Measurements from ENCODE around the gene VRTN. TPM values are rescaled to one million over a fixed set of nuclear protein-coding genes. Genes with fewer than 3 reads are reported as not detected.

VRTN gene
- total and polyA plus RNA-seq, 2 of the 13 experiments (the other 11 are each of a cell fraction or from before 2014, with no cell fraction given) = not detected

GRCh38 chr14:74313601-74314000 is 34.7 kb upstream of the VRTN start (continued):
- TF ChIP-seq ZNF121 (CRISPR knock-in tag; IDR thresholded peaks at IDR 0.05) = no peak
- no peak for TF ChIP-seq ZNF577 (CRISPR knock-in tag; IDR thresholded peaks at IDR 0.05; ENCODE audit: borderline replicate concordance, low read depth)
- TF ChIP-seq CREM (IDR thresholded peaks at IDR 0.05) = no peak
- no peak for TF ChIP-seq CREM (CRISPR knock-in tag; IDR thresholded peaks at IDR 0.05)
- TF ChIP-seq SYNCRIP (IDR thresholded peaks at IDR 0.05; ENCODE audit: insufficient read depth, low read depth, low read length) = no peak
- TF ChIP-seq, protein P1, sequence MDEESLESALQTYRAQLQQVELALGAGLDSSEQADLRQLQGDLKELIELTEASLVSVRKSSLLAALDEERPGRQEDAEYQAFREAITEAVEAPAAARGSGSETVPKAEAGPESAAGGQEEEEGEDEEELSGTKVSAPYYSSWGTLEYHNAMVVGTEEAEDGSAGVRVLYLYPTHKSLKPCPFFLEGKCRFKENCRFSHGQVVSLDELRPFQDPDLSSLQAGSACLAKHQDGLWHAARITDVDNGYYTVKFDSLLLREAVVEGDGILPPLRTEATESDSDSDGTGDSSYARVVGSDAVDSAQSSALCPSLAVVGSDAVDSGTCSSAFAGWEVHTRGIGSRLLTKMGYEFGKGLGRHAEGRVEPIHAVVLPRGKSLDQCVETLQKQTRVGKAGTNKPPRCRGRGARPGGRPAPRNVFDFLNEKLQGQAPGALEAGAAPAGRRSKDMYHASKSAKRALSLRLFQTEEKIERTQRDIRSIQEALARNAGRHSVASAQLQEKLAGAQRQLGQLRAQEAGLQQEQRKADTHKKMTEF (CRISPR knock-in tag; IDR thresholded peaks at IDR 0.05) = no peak
- TF ChIP-seq, protein P2, sequence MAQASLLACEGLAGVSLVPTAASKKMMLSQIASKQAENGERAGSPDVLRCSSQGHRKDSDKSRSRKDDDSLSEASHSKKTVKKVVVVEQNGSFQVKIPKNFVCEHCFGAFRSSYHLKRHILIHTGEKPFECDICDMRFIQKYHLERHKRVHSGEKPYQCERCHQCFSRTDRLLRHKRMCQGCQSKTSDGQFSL (CRISPR knock-in tag; IDR thresholded peaks at IDR 0.05) = no peak

DNA sequence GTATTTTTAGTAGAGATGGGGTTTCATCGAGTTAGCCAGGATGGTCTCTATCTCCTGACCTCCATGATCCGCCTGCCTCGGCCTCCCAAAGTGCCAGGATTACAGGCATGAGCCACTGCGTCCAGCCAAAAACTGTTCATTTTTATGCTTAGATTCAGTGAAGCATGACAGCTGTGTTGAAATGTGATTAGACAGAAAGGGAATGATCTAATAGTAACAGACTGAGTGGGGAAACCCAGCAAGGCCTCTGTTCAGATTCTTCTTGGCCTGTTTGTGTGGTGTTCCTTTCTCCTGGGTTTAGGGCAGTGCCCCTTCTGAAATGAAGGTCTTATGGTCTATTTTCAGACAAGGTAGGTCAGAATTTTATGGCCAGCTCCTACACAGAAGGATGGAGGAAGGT is 33.7 kb upstream of the VRTN start:
- WGBS (ENCODE audit: low lambda C conversion rate) = 26% methylated on average over 4 of the region's 4 CpGs
- no peak overlapping the region for H3K4me3 ChIP-seq (replicated peaks in 1 of 3; ENCODE audit: insufficient read depth in 1 of 3, low read depth in 2 of 3, low read length in 3 of 3)
- FAIRE-seq (no peak), ATAC-seq (no peak), DNase-seq (ENCODE audit: low spot score) (no peak)
- peaks cover 0 to 5% of the 10 kb centered on the region in 2 experiments; a peak in 3 of 5 replicates for H3K27me3 ChIP-seq (ENCODE audit: control insufficient read depth in 1 of 2, insufficient read depth in 2 of 2, low read length in 2 of 2)
- POLR2A ChIA-PET = interaction anchor here (0.8 kb wide), 1 partner anchor 12 kb away, joined by 4 read pairs; the partner anchor contains the start of gene ABCD4
- no peaks in the 10 kb centered on the region for H3K36me3 ChIP-seq (replicated peaks in 1 of 2; ENCODE audit: control insufficient read depth in 1 of 2, insufficient read depth in 2 of 2, low read length in 2 of 2)
- CTCF ChIA-PET (ENCODE audit: low intra/inter-chr PET ratio, low total read pairs) = no interaction called here
- in situ Hi-C loops (cut with HindIII; ENCODE audit: extremely low pct_ligation_motif_present, low pct_unique_long_range_greater_than_20kb) = no loop called here
- no TSS peak for BruUV-seq (replicated peaks)
- H3K9ac ChIP-seq (ENCODE audit: insufficient read depth, low read depth, low read length) = no peak overlapping the region
- no peaks in the 10 kb centered on the region for H3K4me1 ChIP-seq (ENCODE audit: insufficient read depth, low read length)
- no peak overlapping the region for H2AFZ ChIP-seq (ENCODE audit: low read length)
- no peak overlapping the region for H3K27ac ChIP-seq (ENCODE audit: extremely low read length, insufficient read depth, low read length)
- no peaks in the 10 kb centered on the region for H3K9me3 ChIP-seq (ENCODE audit: low read length)
- intact Hi-C loops (cut with micrococcal nuclease; ENCODE audit: unreplicated experiment) = no loop called here
- no peaks in the 10 kb centered on the region for H3K79me2 ChIP-seq (ENCODE audit: insufficient read depth, low read length)
- no peak overlapping the region for H3K4me2 ChIP-seq (ENCODE audit: low read depth, low read length)
- H4K20me1 ChIP-seq (ENCODE audit: insufficient read depth, low read length) = no peaks in the 10 kb centered on the region
- TF ChIP-seq ZNF772 (CRISPR knock-in tag; IDR thresholded peaks at IDR 0.05) (no peak), GRHL1 (CRISPR knock-in tag; conservative IDR thresholded peaks at IDR 0.05) (no peak), ZFP90 (CRISPR knock-in tag; IDR thresholded peaks at IDR 0.05; ENCODE audit: borderline replicate concordance) (no peak)
- TF ChIP-seq, protein P3, sequence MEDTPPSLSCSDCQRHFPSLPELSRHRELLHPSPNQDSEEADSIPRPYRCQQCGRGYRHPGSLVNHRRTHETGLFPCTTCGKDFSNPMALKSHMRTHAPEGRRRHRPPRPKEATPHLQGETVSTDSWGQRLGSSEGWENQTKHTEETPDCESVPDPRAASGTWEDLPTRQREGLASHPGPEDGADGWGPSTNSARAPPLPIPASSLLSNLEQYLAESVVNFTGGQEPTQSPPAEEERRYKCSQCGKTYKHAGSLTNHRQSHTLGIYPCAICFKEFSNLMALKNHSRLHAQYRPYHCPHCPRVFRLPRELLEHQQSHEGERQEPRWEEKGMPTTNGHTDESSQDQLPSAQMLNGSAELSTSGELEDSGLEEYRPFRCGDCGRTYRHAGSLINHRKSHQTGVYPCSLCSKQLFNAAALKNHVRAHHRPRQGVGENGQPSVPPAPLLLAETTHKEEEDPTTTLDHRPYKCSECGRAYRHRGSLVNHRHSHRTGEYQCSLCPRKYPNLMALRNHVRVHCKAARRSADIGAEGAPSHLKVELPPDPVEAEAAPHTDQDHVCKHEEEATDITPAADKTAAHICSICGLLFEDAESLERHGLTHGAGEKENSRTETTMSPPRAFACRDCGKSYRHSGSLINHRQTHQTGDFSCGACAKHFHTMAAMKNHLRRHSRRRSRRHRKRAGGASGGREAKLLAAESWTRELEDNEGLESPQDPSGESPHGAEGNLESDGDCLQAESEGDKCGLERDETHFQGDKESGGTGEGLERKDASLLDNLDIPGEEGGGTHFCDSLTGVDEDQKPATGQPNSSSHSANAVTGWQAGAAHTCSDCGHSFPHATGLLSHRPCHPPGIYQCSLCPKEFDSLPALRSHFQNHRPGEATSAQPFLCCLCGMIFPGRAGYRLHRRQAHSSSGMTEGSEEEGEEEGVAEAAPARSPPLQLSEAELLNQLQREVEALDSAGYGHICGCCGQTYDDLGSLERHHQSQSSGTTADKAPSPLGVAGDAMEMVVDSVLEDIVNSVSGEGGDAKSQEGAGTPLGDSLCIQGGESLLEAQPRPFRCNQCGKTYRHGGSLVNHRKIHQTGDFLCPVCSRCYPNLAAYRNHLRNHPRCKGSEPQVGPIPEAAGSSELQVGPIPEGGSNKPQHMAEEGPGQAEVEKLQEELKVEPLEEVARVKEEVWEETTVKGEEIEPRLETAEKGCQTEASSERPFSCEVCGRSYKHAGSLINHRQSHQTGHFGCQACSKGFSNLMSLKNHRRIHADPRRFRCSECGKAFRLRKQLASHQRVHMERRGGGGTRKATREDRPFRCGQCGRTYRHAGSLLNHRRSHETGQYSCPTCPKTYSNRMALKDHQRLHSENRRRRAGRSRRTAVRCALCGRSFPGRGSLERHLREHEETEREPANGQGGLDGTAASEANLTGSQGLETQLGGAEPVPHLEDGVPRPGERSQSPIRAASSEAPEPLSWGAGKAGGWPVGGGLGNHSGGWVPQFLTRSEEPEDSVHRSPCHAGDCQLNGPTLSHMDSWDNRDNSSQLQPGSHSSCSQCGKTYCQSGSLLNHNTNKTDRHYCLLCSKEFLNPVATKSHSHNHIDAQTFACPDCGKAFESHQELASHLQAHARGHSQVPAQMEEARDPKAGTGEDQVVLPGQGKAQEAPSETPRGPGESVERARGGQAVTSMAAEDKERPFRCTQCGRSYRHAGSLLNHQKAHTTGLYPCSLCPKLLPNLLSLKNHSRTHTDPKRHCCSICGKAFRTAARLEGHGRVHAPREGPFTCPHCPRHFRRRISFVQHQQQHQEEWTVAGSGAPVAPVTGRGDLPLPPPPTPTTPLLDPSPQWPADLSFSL (CRISPR knock-in tag; IDR thresholded peaks at IDR 0.05) = no peak

Data from HepG2 (cell line).